Activated CD4-positive, alpha-beta T cell treated with anti-CD3 and anti-CD28 coated beads for 24 hours (primary cell): Measurements from ENCODE around the gene CLDND2.
A peak's percentile ranks its signal among the peaks of the same experiment; 100 is the strongest.

Experiments used
- DNase-seq, 2 donors: peaks; one replicate each; pipeline ENCODE4 v3.0.0-alpha.2; 2020; ENCODE audit warnings: low read depth in 2 of 2

Gene CLDND2

DNA sequence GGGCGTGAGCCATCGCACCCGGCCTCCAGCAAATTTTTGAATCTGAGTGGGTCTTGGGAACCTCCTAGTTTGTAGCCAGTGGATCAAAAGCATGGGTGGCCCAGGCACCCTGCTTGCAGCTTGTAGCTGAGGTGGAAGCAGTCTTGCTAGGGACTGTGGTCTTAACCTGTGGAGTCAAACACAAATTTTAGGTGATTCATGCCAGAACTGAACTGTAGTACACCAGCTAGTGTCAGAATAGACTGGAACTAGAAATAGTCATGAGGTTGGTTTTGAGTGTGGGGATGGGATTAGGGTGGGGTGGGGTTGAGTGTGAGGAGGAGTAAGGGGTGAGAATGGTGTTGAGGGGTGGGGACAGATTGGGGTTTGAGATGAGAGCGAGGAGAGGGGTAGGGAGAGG lies 13.2 kb upstream of the CLDND2 start:
- no peak for DNase-seq

DNA sequence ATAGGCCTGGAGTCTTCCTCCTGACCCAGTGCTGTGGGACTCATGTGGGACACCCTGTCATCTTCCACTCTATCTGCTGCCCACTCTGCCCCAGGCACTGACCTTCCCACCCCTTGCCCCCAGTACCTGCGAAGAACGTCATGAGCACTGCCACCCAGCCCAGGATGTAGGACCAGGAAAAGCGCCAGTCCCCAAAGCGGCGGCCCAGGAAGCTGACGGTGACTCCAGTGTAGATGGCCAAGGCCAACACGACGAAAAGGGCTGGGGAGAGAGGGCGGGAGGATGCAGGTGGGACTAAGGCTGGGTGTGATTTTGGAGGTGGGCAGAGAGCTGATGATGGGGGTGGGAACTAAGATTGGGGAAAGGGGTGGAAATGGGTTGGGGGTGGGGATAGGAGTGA lies 11.6 kb upstream of the CLDND2 start:
- DNase-seq: no peak

DNA sequence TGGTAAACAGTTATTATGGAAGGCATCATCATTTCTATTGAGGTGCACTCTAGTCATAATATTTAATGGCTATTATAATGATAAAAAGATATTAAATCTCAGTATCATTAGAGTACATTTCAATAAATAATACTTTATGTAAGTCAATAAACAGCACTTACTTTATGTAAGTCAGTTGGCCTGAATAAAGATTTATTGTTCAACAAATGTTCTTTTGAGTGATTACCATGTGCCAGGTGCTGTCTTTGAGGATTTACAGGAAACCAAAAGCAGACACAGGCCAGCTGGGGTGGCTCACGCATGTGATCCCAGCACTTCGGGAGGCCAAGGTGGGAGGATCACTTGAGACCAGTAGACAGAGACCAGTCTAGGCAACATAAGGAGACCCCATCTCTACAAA lies 8.6 kb upstream of the CLDND2 start:
- no peak for DNase-seq

DNA sequence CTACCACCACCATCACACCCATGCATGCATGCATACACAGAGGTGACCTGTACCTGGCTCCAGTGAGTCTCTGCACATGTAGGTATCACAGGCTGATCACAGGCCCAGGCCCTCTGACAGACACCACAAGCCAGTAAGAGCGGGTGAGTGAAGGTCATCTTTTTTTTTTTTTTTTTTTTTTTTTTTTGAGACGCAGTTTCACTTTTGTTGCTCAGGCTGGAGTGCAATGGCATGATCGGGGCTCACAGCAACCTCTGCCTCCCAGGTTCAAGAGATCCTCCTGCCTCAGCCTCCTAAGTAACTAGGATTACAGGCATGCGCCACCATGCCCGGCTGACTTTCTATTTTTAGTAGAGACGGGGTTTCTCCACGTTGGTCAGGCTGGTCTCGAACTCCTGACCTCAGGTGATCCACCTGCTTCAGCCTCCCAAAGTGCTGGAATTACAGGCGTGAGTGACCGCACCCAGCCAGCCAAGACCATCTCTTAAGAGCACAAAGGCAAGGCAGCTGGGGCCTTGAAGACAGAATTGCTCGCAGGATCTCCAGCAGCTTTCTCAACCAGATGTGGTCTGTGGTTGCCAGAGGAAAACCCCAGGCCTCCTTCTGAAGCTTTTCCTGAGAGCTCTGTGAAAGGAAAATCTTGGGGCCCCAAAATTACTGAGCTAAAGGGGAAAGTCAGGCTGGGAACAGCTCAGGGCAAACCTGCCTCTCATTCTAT lies 6.9 kb upstream of the CLDND2 start:
- peak in 1 of 2 donors; percentile 51 for DNase-seq

DNA sequence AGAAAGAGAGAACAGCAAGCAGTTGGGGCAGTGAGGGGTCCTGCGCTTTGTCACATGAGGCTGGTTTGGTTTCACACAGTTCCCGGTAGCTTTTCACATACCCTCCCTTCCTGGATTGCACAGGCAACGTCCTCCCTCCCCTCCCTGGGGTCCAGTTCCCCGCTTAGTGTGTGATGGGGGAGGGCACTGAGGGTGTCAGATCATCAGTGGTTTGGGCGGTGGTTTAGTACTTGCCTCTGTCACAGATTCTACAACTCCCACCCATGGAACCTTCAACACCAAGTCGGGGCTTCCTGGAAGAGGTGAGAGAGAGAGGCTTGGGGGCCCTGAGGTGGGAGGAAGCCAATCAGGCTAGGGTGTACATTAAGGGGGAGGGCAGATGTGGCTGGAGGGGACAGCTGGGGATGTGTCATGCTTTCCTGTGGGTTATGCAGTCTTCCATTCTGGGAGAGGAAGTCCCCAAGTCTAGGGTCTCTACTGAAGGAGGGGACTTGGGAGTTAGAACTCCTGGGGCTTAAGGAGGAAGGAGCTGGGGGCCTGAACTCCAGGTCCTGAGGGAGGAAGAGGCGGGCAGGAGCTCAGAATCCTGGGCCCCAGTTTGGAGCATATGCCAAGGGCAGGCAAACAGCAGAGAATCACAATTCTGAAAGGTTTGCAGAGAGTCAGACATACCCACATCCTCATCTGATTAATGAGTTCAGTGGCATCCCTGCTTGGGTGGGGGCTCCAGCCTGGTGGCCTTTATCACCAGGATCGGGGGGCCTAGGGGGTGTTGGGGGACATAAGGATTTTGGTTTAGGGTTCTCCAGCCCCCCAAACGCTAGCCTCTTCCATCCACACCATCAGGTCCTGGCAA lies 4.1 kb upstream of the CLDND2 start, which contains the start of gene NKG7:
Gene NKG7 (minus strand): TSS at position 6 of the 856 bp plus-strand sequence. CDS start 119 bp downstream, outside the sequence.
- DNase-seq: peak; percentile 63 to 64

DNA sequence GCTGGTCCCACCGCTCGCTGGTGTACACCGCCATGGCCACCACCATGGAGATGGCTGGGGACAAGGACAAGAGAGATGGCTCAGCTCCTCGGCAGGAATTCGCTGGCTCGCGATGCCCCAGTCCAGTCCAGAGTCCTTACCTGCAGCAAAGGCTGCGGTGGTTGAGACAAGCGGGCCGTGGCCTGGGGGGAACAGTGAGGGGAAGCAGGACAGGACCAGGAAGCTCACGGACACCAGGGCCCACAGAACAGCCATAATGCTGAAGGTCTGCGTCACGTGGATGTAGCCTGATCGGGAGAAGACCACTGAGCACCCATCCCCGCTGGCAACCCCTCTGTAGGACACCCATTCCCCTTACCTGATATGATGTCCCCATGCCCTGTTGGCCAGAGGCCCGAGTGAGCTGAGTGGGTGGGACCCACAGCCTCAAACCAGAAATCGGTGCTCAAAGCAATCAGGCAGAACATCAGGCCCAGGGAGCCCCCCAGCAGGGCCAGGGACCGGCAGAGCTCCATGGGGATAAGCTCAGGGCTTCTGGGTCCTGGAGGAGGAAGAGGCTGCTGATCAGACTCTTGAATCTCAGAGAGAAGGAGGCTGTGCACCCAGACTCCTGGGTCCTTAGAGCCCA lies 3.3 kb upstream of the CLDND2 start:
- no peak for DNase-seq

DNA sequence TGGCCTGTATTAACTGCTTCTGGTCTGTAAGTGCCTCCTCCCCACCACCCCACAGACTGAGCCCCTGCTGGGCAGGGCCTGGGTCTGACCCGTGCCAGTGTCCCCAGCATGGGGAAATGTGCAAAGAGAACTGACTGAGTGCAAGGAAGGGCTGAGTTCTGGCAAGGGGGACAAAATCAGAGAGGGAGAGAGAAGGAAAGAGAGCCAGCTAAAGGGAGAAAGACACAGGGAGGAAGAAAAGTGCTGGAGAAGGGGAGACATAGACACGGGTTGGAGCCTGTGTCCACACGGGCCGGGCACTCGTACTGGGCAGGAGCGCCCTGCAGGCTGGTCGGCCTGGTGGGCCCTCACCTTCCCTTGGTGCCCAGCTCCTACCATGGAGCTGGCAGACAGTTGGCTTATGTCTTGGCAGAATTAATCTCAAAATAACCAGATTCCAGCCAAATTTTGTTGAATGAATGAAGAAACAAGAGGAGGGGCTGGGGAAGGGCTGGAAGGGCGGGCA lies 2.4 kb upstream of the CLDND2 start:
- DNase-seq: no peak

DNA sequence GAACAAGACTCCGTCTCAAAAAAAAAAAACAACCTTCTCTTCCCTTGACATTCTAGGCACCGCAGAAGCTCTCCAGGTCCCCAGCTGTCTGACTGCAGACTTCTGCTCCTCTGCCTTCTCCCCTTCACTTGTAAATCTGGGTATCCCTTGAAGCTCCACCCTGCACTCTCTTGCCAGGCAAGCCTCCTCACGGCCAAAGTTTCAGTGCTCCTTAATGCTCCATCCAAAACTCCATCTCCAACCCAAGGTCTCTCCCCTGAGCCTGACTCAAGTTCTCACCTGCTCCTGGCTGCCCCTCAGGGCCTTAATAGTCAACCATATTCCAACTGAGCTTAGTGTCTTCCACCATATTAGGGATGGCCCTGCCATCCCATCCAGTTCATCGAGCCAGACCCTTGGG lies 1.4 kb upstream of the CLDND2 start:
- no peak for DNase-seq

DNA sequence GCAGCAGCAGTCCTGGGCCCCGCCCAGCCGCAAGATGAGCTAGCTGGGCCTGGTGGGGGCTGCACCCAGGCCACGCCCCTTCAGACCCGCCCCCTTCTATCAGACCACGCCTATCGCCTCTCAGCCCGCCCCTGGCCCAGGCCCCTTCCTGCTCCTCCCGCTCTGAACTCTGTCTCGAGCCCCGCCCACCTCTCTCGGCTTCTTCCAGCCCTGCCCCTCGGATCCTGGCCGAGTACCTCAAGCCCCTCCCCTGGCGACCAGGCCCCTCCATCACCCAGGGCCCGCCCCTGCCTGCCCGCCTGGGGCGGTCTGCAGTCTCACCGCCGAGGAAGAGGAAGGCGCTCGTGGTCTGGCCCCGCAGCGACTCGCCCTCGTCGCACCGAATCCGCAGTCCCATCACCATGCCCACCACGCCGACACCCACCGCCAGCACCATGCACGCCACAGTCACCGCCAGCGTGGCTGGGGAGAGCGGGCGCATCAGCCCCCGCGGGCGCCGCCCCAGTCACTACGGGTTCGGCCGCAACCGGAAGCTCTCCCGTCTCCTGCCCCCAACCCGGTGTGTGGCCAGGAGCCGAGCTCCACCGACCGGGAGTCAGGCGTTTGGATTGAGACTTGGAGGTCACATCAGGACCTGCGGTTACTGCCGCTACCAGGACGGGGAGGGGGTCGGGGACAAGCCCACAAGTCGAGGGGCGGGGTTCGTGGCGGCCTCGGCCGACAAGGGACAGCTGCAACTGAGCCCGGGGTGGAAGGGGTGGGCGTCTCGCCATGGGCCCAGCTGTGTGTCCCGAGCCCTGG lies 1.0 kb downstream of the CLDND2 start:
- DNase-seq: peak; percentile 98 to 99

DNA sequence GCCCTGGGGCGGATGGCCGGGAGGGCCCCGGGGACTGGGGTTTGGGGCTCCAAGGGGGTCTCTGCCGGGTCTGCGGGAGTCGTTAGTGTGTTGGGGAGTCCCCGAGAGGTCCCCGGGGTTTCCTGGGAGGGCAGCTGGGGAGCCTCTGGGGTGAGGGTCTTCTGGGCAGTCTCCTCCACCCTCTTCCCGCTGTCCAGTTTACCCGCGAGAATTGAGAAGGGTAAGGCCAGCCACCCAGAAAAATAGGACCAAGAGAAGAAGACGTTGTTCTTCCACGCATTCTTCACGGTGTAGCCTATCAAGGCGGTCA lies 1.6 kb downstream of the CLDND2 start:
- DNase-seq: no peak

DNA sequence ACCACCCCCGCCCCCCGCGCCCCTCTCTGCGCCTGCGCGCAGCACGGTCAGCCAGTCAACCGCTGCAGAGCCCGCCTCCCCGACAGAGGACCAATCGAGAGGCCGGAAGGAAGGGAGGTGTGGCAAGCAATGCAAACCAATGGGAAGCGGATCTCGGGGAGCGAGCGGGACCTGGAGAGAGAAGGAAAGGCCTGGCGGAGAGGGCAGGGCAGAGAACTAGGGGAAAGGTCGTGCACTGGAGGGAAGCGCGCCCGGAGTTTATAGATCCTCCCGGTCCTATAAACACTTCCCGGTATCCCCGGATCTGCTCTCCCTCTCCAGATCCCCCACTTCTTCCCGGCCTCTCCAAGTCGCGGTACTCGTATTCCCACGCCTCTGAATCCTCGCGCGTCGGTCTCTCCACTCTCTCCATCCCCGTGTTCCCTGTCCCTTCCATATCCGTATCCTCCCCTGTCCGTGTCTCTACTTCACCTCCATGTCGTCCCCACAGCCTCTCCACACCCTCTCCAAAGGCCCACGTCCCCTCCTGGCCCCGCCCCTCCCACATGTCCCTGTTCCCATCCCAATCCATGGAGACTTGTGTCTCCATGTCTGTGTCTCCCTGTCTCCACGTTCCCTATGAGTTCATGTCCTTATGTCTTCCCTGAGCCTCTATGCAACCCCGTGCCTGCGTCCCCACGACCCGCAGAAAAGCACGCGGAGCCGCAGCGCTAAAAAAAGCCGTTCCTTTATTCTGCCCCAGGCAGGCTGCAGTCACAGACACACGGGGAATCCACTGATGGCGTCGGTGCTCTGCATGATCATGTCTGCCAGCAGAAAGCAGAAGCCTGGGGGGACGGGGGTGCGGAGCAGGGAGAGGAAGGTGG lies 2.2 kb downstream of the CLDND2 start:
- DNase-seq: peak; percentile 90 to 91

DNA sequence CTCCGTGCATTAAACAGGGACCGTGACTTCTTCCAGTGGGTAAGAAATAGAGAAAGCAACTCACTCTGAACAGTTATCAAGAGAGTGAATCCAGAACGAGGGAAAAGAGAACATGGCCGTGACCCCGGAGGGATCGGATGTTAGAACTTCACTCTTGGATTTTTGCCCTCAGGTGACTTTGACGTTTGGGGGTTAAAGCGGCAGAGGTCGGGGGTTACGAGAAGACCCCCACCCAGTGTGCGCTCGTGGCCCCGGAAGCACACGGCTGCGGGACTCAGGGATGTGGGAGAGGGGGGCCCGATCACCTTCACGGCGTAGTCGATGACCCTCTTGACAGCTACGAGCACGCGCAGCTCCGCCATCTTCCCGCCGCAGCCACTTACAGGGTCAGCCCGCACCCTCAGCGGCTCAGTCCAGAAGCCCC lies 2.8 kb downstream of the CLDND2 start, which contains the start of gene ETFB:
Gene ETFB (minus strand): TSS at position 424 of the 424 bp plus-strand sequence. CDS start 62 bp downstream, at position 362.
- no peak for DNase-seq

DNA sequence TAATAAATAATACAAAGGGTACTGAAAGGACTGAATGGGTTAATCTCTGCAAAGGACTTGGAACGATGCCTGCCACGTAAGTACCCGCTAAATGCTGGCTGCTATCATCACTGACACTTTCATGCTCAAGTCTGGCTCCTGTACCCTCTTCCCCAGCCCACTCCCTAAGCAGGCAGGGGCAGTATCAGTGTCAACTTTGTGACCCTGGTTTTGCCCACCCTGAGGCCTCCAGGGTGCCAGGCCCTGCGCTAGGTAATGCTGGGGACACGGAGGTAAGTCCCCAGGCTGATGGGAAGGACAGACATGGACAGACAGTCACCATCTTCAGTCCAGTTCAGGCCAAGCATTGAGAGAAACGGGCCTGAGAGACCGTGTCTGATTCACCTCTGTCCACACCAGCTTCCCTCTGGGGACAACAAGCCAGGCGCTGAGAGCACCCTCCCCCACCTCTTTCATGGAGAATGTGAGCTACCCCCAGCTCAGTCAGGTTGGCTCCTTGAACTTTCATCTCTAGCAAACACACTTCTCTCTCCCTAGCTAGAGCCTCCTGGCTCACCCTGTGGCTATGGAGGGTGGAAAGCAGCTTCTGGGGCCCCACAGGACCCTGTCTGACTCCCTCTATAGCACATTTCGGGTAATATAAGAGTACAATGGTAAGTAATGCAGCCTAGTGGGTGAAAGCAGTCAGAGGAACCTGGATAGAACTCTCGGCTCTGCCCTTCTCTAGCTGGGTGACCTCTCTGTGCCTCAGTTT lies 3.4 kb downstream of the CLDND2 start:
- DNase-seq: no peak

DNA sequence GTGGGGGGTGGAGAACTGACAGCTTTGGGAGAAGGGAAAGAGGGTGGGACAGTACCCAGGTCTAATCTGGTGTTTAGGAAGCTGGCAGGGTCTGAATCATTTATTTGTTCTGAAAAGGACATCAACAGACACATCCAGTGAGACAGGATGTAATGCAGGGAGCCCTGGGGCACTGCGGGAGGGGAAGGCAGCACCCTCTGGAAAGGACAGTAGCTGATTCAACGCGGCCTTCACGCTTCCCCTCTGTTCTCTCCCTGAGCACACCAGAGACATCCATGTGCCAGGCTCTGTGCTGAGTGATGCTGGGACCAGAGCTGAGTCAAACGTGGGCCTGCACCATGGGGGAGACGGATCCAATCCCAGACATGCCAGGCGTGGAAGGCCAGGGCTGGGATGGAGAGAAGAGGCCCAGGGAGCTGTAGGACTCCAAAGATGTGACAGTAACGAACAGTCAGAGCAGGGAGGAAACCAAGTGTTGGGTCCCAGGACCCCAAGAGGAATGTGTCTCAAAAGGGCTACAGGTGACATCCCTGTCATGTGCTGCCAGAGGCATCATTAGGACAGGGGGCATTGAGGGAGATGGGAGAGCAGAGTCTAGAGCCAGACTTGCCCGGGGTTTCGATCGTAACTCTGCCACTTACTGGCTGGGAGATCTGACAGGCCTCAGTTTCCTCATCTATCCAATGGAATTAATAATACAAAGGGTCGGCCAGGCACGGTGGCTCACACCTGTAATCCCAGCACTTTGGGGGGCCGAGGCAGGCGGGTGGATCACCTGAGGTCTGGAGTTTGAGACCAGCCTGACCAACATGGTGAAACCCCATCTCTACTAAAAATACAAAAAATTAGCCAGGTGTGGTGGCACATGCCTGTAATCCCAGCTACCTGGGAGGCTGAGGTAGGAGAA lies 4.3 kb downstream of the CLDND2 start:
- no peak for DNase-seq

DNA sequence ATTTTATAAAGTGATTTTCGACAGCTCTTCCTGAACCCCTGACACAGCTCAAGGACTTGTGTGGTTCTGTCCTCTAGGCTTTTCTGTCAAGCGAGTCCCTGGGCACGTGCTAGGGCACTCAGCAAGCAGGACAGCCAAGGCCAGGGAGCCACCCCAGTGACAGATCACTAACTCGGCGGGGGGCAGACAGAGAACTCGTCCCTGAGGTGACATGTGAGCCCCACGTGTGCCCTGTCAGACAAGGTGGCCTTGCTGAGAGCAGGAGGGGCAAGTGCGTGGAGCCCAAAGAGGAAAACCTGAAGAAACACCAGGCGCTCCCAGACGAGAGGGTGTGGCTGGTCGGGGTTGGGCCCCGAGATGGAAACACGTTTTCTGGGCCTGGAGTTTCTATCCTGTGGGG lies 7.6 kb downstream of the CLDND2 start:
- no peak for DNase-seq

DNA sequence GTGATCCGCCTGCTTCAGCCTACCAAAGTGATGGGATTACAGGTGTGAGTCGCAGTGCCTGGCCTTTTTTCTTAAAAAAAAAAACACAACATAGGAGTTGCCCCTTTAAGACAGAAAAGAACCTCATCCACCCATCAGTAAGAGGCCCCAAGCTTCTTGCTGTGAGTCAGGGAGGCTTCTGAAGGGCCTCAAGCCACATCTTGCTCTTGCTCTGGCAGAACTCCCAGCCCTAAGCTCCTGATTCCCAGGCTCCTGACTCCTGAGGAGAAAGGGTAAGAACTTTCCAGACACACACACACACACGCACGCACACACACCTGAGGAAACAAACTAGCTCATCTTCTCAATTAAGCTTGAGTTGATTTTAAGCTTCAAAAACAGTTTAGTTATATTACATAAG lies 9.5 kb downstream of the CLDND2 start:
- no peak for DNase-seq

DNA sequence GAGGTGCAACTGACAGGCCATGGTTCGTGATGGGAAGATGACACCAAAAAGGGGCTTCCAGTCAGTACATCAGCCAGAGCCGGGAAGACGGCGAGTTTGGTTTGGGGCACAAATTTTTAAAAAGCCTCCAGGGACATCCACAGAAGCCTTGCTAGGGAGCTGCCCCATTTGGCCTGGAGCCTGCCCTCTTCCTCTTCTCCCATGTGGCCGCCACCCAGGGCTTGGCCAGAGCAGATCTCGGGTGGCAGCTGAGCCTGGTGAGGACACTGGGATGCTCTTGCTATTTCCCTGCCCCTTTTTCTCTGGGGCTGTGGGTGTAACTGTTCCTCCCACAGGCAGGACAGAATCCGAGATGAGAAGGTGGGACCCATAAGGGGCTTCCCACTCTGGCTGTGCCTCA lies 10.9 kb downstream of the CLDND2 start:
- DNase-seq: no peak

DNA sequence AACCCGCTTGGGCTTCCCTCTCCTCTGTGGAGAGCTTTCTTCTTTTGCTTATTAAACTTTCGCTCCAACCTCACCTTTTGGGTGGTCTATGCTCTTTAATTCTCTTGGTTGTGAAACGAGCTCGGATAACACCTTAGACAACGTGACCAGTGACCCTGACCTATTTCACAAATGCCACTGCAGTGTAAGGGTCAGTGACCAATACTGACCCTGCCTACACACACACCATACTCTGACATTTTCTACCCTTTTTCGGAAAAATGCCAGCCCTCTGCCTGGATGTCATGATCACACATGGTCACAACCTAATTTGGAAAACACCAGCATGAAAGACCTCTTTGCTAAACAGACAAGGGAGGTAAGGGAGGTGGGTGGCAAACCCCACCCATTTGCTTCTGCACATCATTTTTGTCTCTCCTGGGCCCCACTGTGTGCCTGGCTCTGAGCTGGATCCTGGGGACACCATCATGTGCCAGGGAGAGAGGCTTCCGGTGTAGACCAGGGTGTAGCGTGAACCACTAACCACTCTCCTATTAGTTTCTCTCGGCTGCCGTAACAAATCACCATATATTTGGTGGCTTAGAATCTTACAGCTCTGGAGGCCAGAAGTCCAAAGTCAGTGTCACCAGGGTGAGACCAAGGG lies 12.5 kb downstream of the CLDND2 start:
- DNase-seq: no peak
